HepG2 (cell line): ENCODE data around the gene COASY. TPM values are rescaled to one million over a fixed set of nuclear protein-coding genes. Genes with fewer than 3 reads are reported as not detected.

Experiments
- ARID2 ChIP-seq: sonication (generic); formaldehyde crosslinking; IDR thresholded peaks from 2 replicates; pipeline ENCODE4 v1.8.1; 2022; ENCODE audit warnings: mild to moderate bottlenecking, missing genetic modification reagents, borderline replicate concordance
- FOXM1 ChIP-seq: sonication (generic); formaldehyde crosslinking; IDR thresholded peaks from 2 replicates; pipeline ENCODE4 v1.5.0; 2020; ENCODE audit warnings: missing genetic modification reagents
- ISX ChIP-seq: sonication (generic); formaldehyde crosslinking; conservative IDR thresholded peaks from 2 replicates; pipeline ENCODE4 v1.5.0; 2020; ENCODE audit warnings: missing genetic modification reagents
- MTA3 ChIP-seq: sonication (generic); formaldehyde crosslinking; IDR thresholded peaks from 2 replicates; pipeline ENCODE4 v1.4.0; 2020; ENCODE audit warnings: missing genetic modification reagents
- MXI1 ChIP-seq: IDR thresholded peaks from 3 replicates; pipeline ENCODE4 v1.6.1; 2012; ENCODE audit warnings: low read depth, low read length, inconsistent platforms, borderline replicate concordance
- NBN ChIP-seq: fragments of 450-650 bp; conservative IDR thresholded peaks from 2 replicates; pipeline ENCODE4 v1.6.1; 2017
- NFAT5 ChIP-seq: sonication (generic); formaldehyde crosslinking; IDR thresholded peaks from 2 replicates; pipeline ENCODE4 v1.4.0; 2020; ENCODE audit warnings: missing genetic modification reagents
- NFE2L1 ChIP-seq: sonication (generic); formaldehyde crosslinking; IDR thresholded peaks from 2 replicates; pipeline ENCODE4 v1.4.0; 2020; ENCODE audit warnings: missing genetic modification reagents, mild to moderate bottlenecking, borderline replicate concordance
- NFIC ChIP-seq: IDR thresholded peaks from 2 replicates; pipeline ENCODE4 v1.6.1; 2012; ENCODE audit warnings: mild to moderate bottlenecking, low read length, inconsistent platforms
- ONECUT2 ChIP-seq: sonication (generic); formaldehyde crosslinking; IDR thresholded peaks from 2 replicates; pipeline ENCODE4 v1.4.0; 2020; ENCODE audit warnings: missing genetic modification reagents
- PCBP2 ChIP-seq: fragments of 200-400 bp; formaldehyde crosslinking; optimal IDR thresholded peaks from 2 replicates; pipeline ENCODE3; 2018; ENCODE audit warnings: low read length, low read depth; ENCODE audit not compliant: poor library complexity, severe bottlenecking
- REPIN1 ChIP-seq: sonication (generic); formaldehyde crosslinking; IDR thresholded peaks from 2 replicates; pipeline ENCODE4 v1.8.0; 2022; ENCODE audit warnings: missing genetic modification reagents, low read depth, mild to moderate bottlenecking, borderline replicate concordance
- SKI ChIP-seq: fragments of 450-650 bp; IDR thresholded peaks from one replicate; pipeline ENCODE4 v1.6.1; 2018; ENCODE audit warnings: mild to moderate bottlenecking; ENCODE audit not compliant: partially characterized antibody
- XRCC5 ChIP-seq: fragments of 200-400 bp; formaldehyde crosslinking; optimal IDR thresholded peaks from 2 replicates; pipeline ENCODE3; 2017; ENCODE audit warnings: mild to moderate bottlenecking, low read length
- ZNF256 ChIP-seq: sonication (generic); formaldehyde crosslinking; conservative IDR thresholded peaks from 2 replicates; pipeline ENCODE4 v1.4.0; 2020; ENCODE audit warnings: missing genetic modification reagents
- ZNF317 ChIP-seq: sonication (generic); formaldehyde crosslinking; IDR thresholded peaks from 2 replicates; pipeline ENCODE4 v1.5.0; 2020; ENCODE audit warnings: mild to moderate bottlenecking, missing genetic modification reagents
- ZNF503 ChIP-seq: sonication (generic); formaldehyde crosslinking; IDR thresholded peaks from 2 replicates; pipeline ENCODE4 v1.4.0; 2020; ENCODE audit warnings: missing genetic modification reagents
- ZNF512 ChIP-seq: sonication (generic); formaldehyde crosslinking; IDR thresholded peaks from 2 replicates; pipeline ENCODE4 v1.4.0; 2020; ENCODE audit warnings: mild to moderate bottlenecking, missing genetic modification reagents
- ZNF550 ChIP-seq: sonication (generic); formaldehyde crosslinking; IDR thresholded peaks from 2 replicates; pipeline ENCODE4 v1.4.0; 2020; ENCODE audit warnings: mild to moderate bottlenecking, missing genetic modification reagents, borderline replicate concordance
- ZNF670 ChIP-seq: sonication (generic); formaldehyde crosslinking; IDR thresholded peaks from 2 replicates; pipeline ENCODE4 v1.8.0; 2022; ENCODE audit warnings: mild to moderate bottlenecking, missing genetic modification reagents, borderline replicate concordance
- ZNF740 ChIP-seq: sonication (generic); formaldehyde crosslinking; IDR thresholded peaks from 2 replicates; pipeline ENCODE4 v1.4.0; 2020; ENCODE audit warnings: missing genetic modification reagents
- ZNF883 ChIP-seq: sonication (generic); formaldehyde crosslinking; IDR thresholded peaks from 2 replicates; pipeline ENCODE4 v1.5.1; 2020; ENCODE audit warnings: mild to moderate bottlenecking, missing genetic modification reagents; ENCODE audit errors: not compliant biosample characterization
- polyA plus RNA-seq, 8 experiments: library from polyadenylated mRNA; depleted of rRNA in 3 of 8; stranded (reverse) in 7 of 8; unstranded in 1 of 8; fragments of >200 nt; fragmentation: Illumina TruSeq in 4 of 8; extraction: Trizol in 4 of 8; gene quantifications; 2 replicates each; pipeline versions ENCODE4 v1.2.1 to v1.2.3, GENCODE V29; 2011 to 2016; ENCODE audit warnings: low read depth in 4 of 8, missing spikeins in 1 of 8, mixed read lengths in 1 of 8; ENCODE audit not compliant: insufficient read depth in 1 of 8
- total RNA-seq, 5 experiments: library from RNA; depleted of rRNA; stranded (reverse); fragments of >200 nt; fragmentation: Illumina TruSeq; extraction: Trizol; gene quantifications; 2 replicates each; pipeline ENCODE4 v1.2.3, GENCODE V29; 2016; ENCODE audit warnings: low read depth in 1 of 5

COASY gene
- total and polyA plus RNA-seq, 2 of the 13 experiments (the other 11 are each of a cell fraction or from before 2014, with no cell fraction given): 90.7 to 125 TPM

GRCh38 chr17:42530952-42531454 lies 30.9 kb upstream of the COASY start (continued):
- no peak for TF ChIP-seq NFAT5 (CRISPR knock-in tag)
- TF ChIP-seq FOXM1: no peak
- no peak for TF ChIP-seq PCBP2
- TF ChIP-seq ZNF503: peak; percentile 83
- no peak for TF ChIP-seq ZNF512
- peak; percentile 92 for TF ChIP-seq SKI
- TF ChIP-seq ZNF883 (CRISPR knock-in tag): peak; percentile 24
- TF ChIP-seq REPIN1 (CRISPR knock-in tag): no peak; the same call in 1 of the 2 replicates
- TF ChIP-seq NBN: no peak
- TF ChIP-seq ZNF256 (CRISPR knock-in tag): no peak
- TF ChIP-seq NFIC: no peak; the same call in 1 of the 2 replicates
- TF ChIP-seq ZNF550 (CRISPR knock-in tag): no peak
- TF ChIP-seq ONECUT2 (CRISPR knock-in tag): 0 out of 2 replicates have a peak, but pooled peaks have one; percentile 24
- 0 out of 2 replicates have a peak, but pooled peaks have one; percentile 64 for TF ChIP-seq ZNF740 (CRISPR knock-in tag)
- TF ChIP-seq NFE2L1 (CRISPR knock-in tag): no peak
- TF ChIP-seq ZNF317 (CRISPR knock-in tag): no peak; the same call in 1 of the 2 replicates
- TF ChIP-seq XRCC5: peak; percentile 73
- TF ChIP-seq ZNF670 (CRISPR knock-in tag): no peak
- TF ChIP-seq ISX (CRISPR knock-in tag): no peak
- 0 out of 2 replicates have a peak, but pooled peaks have one; percentile 44 for TF ChIP-seq ARID2 (CRISPR knock-in tag)
- no peak; the same call in 2 of the 3 replicates for TF ChIP-seq MXI1
- no peak for TF ChIP-seq MTA3 (CRISPR knock-in tag)
